ENCODE results near the gene TRIM32. TPM values are rescaled to one million over a fixed set of nuclear protein-coding genes. Genes with fewer than 3 reads are reported as not detected.
A peak's percentile ranks its signal among the peaks of the same experiment; 100 is the strongest.

The TRIM32 gene
- total RNA-seq, 1 experiment from 2014 or later: 17.8 TPM

- ChIA-PET POLR2A (no interaction called here), CTCF (interaction anchor here (2.8 to 9.0 kb wide), 2 partner anchors 1050 to 1053 kb away, joined by 18 to 169 read pairs; no protein-coding TSS in a partner anchor)
- H3K4me3 Mint-ChIP-seq (ENCODE audit: unreplicated experiment): no peak overlapping the region
- H3K4me1 Mint-ChIP-seq (ENCODE audit: insufficient read depth, unreplicated experiment): peaks cover 6% of the 10 kb centered on the region
- H3K36me3 Mint-ChIP-seq (ENCODE audit: insufficient read depth, unreplicated experiment): no peaks in the 10 kb centered on the region
- no peaks in the 10 kb centered on the region for H3K9me3 Mint-ChIP-seq (ENCODE audit: unreplicated experiment)
- DNase-seq (ENCODE audit: unreplicated experiment): no peak
- intact Hi-C loops (cut with micrococcal nuclease): no loop called here
- no peak overlapping the region for H3K27ac Mint-ChIP-seq (ENCODE audit: low read depth, unreplicated experiment)
- no peak for TF ChIP-seq CTCF (IDR thresholded peaks at IDR 0.05; ENCODE audit: unreplicated experiment)
- no TSS peak for BruUV-seq (replicated peaks)
- no peaks in the 10 kb centered on the region for H3K27me3 Mint-ChIP-seq (ENCODE audit: insufficient read depth, unreplicated experiment)
Observed at GRCh38 chr9:116643691-116644090, 43.4 kb upstream of the TRIM32 start.

GRCh38 chr9:116644091-116644688 is 42.9 kb upstream of the TRIM32 start:
- TF ChIP-seq CTCF (IDR thresholded peaks at IDR 0.05; ENCODE audit: unreplicated experiment): no peak
- Mint-ChIP-seq H3K4me3 (ENCODE audit: unreplicated experiment) (no peak overlapping the region), H3K36me3 (ENCODE audit: insufficient read depth, unreplicated experiment) (no peaks in the 10 kb centered on the region), H3K27ac (ENCODE audit: low read depth, unreplicated experiment) (no peak overlapping the region), H3K9me3 (ENCODE audit: unreplicated experiment) (no peaks in the 10 kb centered on the region), H3K27me3 (ENCODE audit: insufficient read depth, unreplicated experiment) (no peaks in the 10 kb centered on the region), H3K4me1 (ENCODE audit: insufficient read depth, unreplicated experiment) (peaks cover 6% of the 10 kb centered on the region)
- BruUV-seq (replicated peaks): no TSS peak
- DNase-seq (ENCODE audit: unreplicated experiment): no peak
- ChIA-PET POLR2A (no interaction called here), CTCF (interaction anchor here (0.6 to 9.0 kb wide), 2 partner anchors 1053 to 1861 kb away, joined by 3 to 169 read pairs; no protein-coding TSS in a partner anchor)
- intact Hi-C loops (cut with micrococcal nuclease): no loop called here

- intact Hi-C loops (cut with micrococcal nuclease): loop anchor here (1.0 to 5.0 kb wide), 5 partner anchors 75 to 1056 kb away; partner anchors contain the start of gene PAPPA
- no peaks in the 10 kb centered on the region for H3K36me3 Mint-ChIP-seq (ENCODE audit: insufficient read depth, unreplicated experiment)
- peak; percentile 80 for TF ChIP-seq CTCF (IDR thresholded peaks at IDR 0.05; ENCODE audit: unreplicated experiment)
- no TSS peak for BruUV-seq (replicated peaks)
- CTCF ChIA-PET: interaction anchor here (0.5 to 9.0 kb wide), 39 partner anchors 9 to 1626 kb away, joined by 3 to 169 read pairs (median 3); partner anchors contain the start of gene PAPPA
- POLR2A ChIA-PET: no interaction called here
- H3K9me3 Mint-ChIP-seq (ENCODE audit: unreplicated experiment): no peaks in the 10 kb centered on the region
- no peak overlapping the region for H3K4me3 Mint-ChIP-seq (ENCODE audit: unreplicated experiment)
- H3K27me3 Mint-ChIP-seq (ENCODE audit: insufficient read depth, unreplicated experiment): no peaks in the 10 kb centered on the region
- peak; percentile 59 for DNase-seq (ENCODE audit: unreplicated experiment)
- no peak overlapping the region for H3K27ac Mint-ChIP-seq (ENCODE audit: low read depth, unreplicated experiment)
- H3K4me1 Mint-ChIP-seq (ENCODE audit: insufficient read depth, unreplicated experiment): peaks cover 6% of the 10 kb centered on the region
Observed at GRCh38 chr9:116646661-116647514, 40.2 kb upstream of the TRIM32 start.

GRCh38 chr9:116647515-116647809 is 39.6 kb upstream of the TRIM32 start:
- TF ChIP-seq CTCF (IDR thresholded peaks at IDR 0.05; ENCODE audit: unreplicated experiment): no peak
- Mint-ChIP-seq H3K4me1 (ENCODE audit: insufficient read depth, unreplicated experiment) (peaks cover 6% of the 10 kb centered on the region), H3K9me3 (ENCODE audit: unreplicated experiment) (no peaks in the 10 kb centered on the region), H3K27ac (ENCODE audit: low read depth, unreplicated experiment) (no peak overlapping the region), H3K27me3 (ENCODE audit: insufficient read depth, unreplicated experiment) (no peaks in the 10 kb centered on the region), H3K4me3 (ENCODE audit: unreplicated experiment) (no peak overlapping the region), H3K36me3 (ENCODE audit: insufficient read depth, unreplicated experiment) (no peaks in the 10 kb centered on the region)
- no TSS peak for BruUV-seq (replicated peaks)
- ChIA-PET POLR2A (no interaction called here), CTCF (interaction anchor here (0.5 to 9.0 kb wide), 26 partner anchors 8 to 1063 kb away, joined by 3 to 169 read pairs (median 4); partner anchors contain the start of gene PAPPA)
- intact Hi-C loops (cut with micrococcal nuclease): loop anchor here (1.0 to 5.0 kb wide), 5 partner anchors 75 to 1056 kb away; partner anchors contain the start of gene PAPPA
- DNase-seq (ENCODE audit: unreplicated experiment): no peak

Measured in MCF 10A (cell line).